Measurements from ENCODE around the gene RAE1. TPM values are rescaled to one million over a fixed set of nuclear protein-coding genes. Genes with fewer than 3 reads are reported as not detected.
"Not testable (repeated sequence)": the region's sequence is repeated elsewhere in the genome, so short reads cannot be mapped to it uniquely, and the experiment has no call there.

The RAE1 gene
- total and polyA plus RNA-seq, 4 donors: 3.6 to 19.4 (median 10.8) TPM

DNA sequence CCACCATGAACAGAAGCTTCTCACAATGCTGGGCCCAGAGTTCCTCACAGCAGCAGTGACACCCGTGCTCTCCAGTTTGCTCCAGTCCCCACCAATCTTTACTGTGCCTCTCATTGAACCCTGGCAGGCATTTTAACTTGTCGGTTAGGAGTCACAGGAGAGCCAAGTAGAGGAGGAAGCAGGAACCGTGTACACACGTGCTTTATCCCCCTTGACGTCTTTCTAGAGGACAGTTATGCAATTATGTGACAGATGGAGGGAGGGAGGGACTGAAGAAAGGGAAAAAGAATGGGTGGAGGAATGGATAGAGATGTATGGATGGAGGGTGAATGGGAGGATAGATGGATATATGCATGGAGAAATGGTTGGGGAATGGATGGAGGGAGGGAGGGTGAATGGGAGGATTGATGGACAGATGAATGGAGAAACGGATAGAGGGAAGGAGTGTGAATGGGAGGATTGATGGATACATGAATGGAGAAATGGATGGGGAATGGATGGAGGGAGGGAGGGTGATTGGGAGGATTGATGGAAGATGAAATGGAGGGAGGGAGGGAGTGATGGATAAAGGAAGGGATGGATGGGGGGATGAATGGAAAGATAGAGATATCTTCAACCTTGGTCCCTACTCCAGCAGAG lies 66.1 kb downstream of the RAE1 start:
- intact Hi-C loops (cut with DNase I): no loop called here
- ATAC-seq (ENCODE audit: low FRiP score): no peak
- no peaks in the 10 kb centered on the region for H3K36me3 ChIP-seq (ENCODE audit: control insufficient read depth in 1 of 2, insufficient read depth in 2 of 2, low read length in 1 of 2)
- H3K27ac ChIP-seq (ENCODE audit: low read depth in 1 of 2, low read length in 2 of 2): no peak overlapping the region
- H3K4me3 ChIP-seq (ENCODE audit: low read length in 2 of 2): no peak overlapping the region
- WGBS, 2 donors: 70 to 79% methylated on average over 6 of the region's 6 CpGs
- DNase-seq: no peak
- no peaks in the 10 kb centered on the region for H3K4me1 ChIP-seq (ENCODE audit: control insufficient read depth in 1 of 2, insufficient read depth in 2 of 2, low read length in 2 of 2)
- H3K9me3 ChIP-seq (ENCODE audit: control insufficient read depth, low read length): no peaks in the 10 kb centered on the region
- H3K27me3 ChIP-seq (ENCODE audit: control insufficient read depth in 1 of 2, insufficient read depth in 2 of 2, low read length in 1 of 2): no peaks in the 10 kb centered on the region

DNA sequence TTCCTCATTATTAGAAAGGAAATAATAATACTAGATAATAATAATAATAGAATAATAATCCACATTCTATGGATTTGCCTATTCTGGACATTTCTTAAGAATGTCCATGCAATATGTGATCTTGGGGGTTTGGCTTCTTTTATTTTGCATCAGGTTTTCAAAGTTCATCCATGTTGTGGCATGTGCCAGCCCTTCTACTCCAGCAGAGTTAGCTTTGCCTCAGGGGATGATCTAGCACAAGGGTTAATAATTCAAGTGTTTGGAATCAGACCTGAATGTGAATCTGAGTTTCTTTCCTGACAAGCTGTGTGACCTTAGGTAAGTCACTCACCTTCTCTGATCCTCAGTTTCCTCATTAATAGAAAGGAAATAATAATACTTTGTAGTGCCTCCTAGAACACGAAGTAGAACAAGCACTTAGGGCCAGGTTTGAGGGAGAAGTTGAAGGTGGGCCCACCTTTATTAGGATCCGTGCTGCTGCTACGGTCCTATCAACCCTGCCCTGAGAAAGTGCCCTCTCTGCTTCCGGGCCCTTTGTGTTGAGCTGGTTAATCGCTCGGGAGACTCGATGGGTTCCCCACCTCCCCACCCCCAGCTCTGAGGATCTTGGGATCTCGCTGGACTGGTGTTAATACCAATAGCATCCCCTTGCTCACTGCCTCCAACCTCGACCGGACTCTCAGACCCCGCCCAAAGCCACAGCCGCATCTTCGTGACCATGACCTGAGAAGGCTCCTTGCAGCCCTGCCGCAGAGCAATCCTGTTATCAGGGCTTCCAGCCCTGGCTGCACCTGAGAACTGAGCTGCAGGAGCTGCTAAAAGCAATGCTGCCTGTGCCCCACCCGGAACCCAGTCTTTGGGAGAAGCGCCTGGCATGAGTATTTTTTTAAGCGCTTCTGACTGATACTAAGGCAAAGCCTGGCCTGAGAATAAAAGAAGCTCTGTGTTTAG lies 67.0 kb downstream of the RAE1 start:
- H3K36me3 ChIP-seq (ENCODE audit: control insufficient read depth in 1 of 2, insufficient read depth in 2 of 2, low read length in 1 of 2): no peaks in the 10 kb centered on the region
- ATAC-seq (ENCODE audit: low FRiP score): no peak
- no peaks in the 10 kb centered on the region for H3K27me3 ChIP-seq (ENCODE audit: control insufficient read depth in 1 of 2, insufficient read depth in 2 of 2, low read length in 1 of 2)
- DNase-seq: no peak
- intact Hi-C loops (cut with DNase I): no loop called here
- no peaks in the 10 kb centered on the region for H3K4me1 ChIP-seq (ENCODE audit: control insufficient read depth in 1 of 2, insufficient read depth in 2 of 2, low read length in 2 of 2)
- H3K4me3 ChIP-seq (ENCODE audit: low read length in 2 of 2): no peak overlapping the region
- WGBS, 2 donors: 45 to 52% methylated on average over 17 of the region's 17 CpGs
- H3K9me3 ChIP-seq (ENCODE audit: control insufficient read depth, low read length): no peaks in the 10 kb centered on the region
- no peak overlapping the region for H3K27ac ChIP-seq (ENCODE audit: low read depth in 1 of 2, low read length in 2 of 2)

DNA sequence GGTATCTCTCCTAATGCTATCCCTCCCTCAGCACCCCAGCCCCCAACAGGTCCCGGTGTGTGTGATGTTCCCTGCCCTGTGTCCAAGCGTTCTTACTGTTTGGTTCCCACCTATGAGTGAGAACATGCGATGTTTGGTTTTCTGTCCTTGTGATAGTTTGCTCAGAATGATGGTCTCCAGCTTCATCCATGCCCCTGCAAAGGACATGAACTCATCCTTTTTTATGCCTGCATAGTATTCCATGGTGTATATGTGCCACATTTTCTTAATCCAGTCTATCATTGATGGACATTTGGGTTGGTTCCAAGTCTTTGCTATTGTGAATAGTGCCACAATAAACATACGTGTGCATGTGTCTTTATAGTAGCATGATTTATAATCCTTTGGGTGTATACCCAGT lies 68.4 kb downstream of the RAE1 start:
- H3K4me3 ChIP-seq (ENCODE audit: low read length in 2 of 2); H3K9me3 ChIP-seq (ENCODE audit: control insufficient read depth, low read length); ATAC-seq (ENCODE audit: low FRiP score); intact Hi-C loops (cut with DNase I); H3K4me1 ChIP-seq (ENCODE audit: control insufficient read depth in 1 of 2, insufficient read depth in 2 of 2, low read length in 2 of 2); H3K36me3 ChIP-seq (ENCODE audit: control insufficient read depth in 1 of 2, insufficient read depth in 2 of 2, low read length in 1 of 2); H3K27ac ChIP-seq (ENCODE audit: low read depth in 1 of 2, low read length in 2 of 2); H3K27me3 ChIP-seq (ENCODE audit: control insufficient read depth in 1 of 2, insufficient read depth in 2 of 2, low read length in 1 of 2); DNase-seq: not testable (repeated sequence)
- WGBS, 2 donors: 94 to 98% methylated on average over 3 of the region's 4 CpGs

DNA sequence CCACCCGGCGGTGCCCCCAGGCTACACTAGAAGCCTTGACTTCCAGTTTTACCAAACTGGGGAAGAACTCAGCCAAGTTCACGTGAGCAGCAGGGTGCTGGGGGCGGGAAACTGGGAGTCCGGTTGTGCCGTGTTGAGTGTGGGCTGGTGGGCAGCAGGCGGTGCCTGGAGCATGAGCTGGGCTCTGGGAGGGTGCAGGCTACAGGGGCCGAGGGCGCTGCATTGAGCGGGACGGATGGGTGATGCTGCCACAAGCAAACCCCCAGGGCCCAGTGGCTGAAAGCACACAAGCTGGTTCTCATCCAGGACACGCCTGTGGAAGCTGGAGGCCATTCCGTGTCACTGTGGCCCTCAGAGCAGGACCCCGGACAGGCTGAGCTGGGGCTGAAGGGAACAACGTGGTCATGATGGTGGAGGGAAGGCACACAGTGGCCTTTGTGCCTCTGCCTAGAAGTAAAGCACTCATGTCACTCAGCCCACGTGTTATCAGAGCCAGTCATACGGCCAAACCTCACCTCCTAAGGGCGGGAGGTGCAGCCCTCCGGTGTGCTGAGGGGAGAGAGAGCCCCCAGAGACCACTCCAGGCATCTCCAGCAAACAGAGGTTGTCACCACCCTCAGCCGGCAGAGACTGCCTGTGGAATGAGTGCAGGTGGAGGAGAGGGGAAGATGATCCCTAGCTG lies 69.7 kb downstream of the RAE1 start:
- no peak overlapping the region for H3K4me3 ChIP-seq (ENCODE audit: low read length in 2 of 2)
- WGBS, 2 donors: 86% methylated on average over 20 of the region's 20 CpGs
- no peak overlapping the region for H3K27ac ChIP-seq (ENCODE audit: low read depth in 1 of 2, low read length in 2 of 2)
- H3K9me3 ChIP-seq (ENCODE audit: control insufficient read depth, low read length): no peaks in the 10 kb centered on the region
- ATAC-seq (ENCODE audit: low FRiP score) (no peak), DNase-seq (peak in 1 of 2 donors; percentile 44)
- no peaks in the 10 kb centered on the region for H3K27me3 ChIP-seq (ENCODE audit: control insufficient read depth in 1 of 2, insufficient read depth in 2 of 2, low read length in 1 of 2)
- no peaks in the 10 kb centered on the region for H3K36me3 ChIP-seq (ENCODE audit: control insufficient read depth in 1 of 2, insufficient read depth in 2 of 2, low read length in 1 of 2)
- no peaks in the 10 kb centered on the region for H3K4me1 ChIP-seq (ENCODE audit: control insufficient read depth in 1 of 2, insufficient read depth in 2 of 2, low read length in 2 of 2)
- intact Hi-C loops (cut with DNase I): no loop called here

DNA sequence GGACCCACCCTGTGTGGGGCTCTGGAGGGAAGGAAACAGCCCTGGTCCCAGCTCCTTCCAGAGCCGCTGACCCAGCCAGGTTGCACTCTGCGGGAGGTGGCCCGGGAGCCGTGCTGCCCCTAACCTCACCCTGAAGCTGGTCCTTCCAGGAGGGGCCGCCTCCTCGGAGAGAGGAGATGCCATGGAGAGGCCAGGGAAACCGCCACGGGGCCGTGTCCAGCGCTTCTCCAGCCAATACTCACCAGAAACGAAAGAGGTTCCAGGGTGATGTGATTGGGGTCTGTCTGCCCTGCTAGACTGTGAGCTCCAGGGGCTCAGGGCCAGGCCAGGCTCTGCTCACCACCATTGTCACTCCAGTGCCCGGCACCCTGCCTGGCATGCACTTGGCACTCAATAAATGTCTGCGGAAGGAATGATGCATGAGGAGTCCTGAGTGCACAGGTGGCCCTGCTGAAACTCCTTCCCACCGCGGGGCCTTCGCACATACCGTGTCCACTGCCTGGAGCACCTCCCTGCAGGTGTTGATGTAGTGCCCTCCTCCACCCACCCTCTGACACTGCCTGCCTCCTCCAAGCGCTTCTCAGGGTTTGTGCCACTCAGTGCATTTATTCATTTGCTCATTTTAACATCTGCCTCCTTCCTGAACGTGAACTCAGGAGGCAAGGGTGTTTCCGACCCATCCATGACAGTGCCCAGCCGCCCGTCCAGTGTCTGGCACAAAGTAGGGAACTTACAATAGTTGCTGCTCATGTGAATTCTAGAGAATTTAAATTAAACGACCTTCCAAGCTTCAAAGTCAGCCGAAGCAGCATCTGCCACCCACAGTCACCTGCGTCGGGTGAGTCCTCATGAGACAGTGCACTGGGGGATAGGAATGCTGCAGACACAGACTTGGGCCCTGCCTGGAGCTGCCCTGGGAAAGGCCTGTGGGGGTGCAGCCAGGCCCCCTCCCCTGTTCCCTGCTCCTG lies 70.5 kb downstream of the RAE1 start:
- WGBS, 2 donors: 91 to 93% methylated on average over 26 of the region's 26 CpGs

DNA sequence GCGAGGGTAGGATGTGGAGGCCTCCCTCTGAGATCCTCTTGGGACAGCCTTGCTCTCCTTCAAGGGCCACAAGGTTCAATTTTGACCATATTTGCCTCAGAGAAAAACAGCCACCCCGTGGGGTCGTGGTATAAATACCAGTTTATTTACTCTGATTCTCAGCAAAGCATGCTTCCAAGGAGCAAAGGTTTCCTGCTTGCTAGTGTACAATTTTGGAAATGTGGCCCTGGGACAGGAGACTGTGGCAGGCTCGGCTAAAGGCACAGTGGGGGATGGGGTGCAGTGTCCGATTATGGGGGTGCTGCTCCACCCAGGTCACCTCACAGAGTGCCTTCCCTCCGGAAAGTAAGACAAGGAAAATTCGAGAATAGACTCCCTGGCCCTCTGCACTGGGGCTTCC lies 71.2 kb downstream of the RAE1 start:
- Histone ChIP-seq H3K9me3 (ENCODE audit: control insufficient read depth, low read length) (no peaks in the 10 kb centered on the region), H3K36me3 (ENCODE audit: control insufficient read depth in 1 of 2, insufficient read depth in 2 of 2, low read length in 1 of 2) (no peaks in the 10 kb centered on the region), H3K4me3 (ENCODE audit: low read length in 2 of 2) (no peak overlapping the region), H3K4me1 (ENCODE audit: control insufficient read depth in 1 of 2, insufficient read depth in 2 of 2, low read length in 2 of 2) (no peaks in the 10 kb centered on the region), H3K27me3 (ENCODE audit: control insufficient read depth in 1 of 2, insufficient read depth in 2 of 2, low read length in 1 of 2) (no peaks in the 10 kb centered on the region), H3K27ac (ENCODE audit: low read depth in 1 of 2, low read length in 2 of 2) (no peak overlapping the region)
- DNase-seq (no peak), ATAC-seq (ENCODE audit: low FRiP score) (no peak)
- intact Hi-C loops (cut with DNase I): no loop called here
- WGBS, 2 donors: 67 to 73% methylated on average over 7 of the region's 7 CpGs

More for the DNA sequence above, 70.5 kb downstream of the RAE1 start:
- Histone ChIP-seq H3K4me3 (ENCODE audit: low read length in 2 of 2) (no peak overlapping the region), H3K27ac (ENCODE audit: low read depth in 1 of 2, low read length in 2 of 2) (no peak overlapping the region), H3K36me3 (ENCODE audit: control insufficient read depth in 1 of 2, insufficient read depth in 2 of 2, low read length in 1 of 2) (no peaks in the 10 kb centered on the region), H3K27me3 (ENCODE audit: control insufficient read depth in 1 of 2, insufficient read depth in 2 of 2, low read length in 1 of 2) (no peaks in the 10 kb centered on the region), H3K9me3 (ENCODE audit: control insufficient read depth, low read length) (no peaks in the 10 kb centered on the region), H3K4me1 (ENCODE audit: control insufficient read depth in 1 of 2, insufficient read depth in 2 of 2, low read length in 2 of 2) (no peaks in the 10 kb centered on the region)
- intact Hi-C loops (cut with DNase I): no loop called here
- DNase-seq (no peak), ATAC-seq (ENCODE audit: low FRiP score) (no peak)

DNA sequence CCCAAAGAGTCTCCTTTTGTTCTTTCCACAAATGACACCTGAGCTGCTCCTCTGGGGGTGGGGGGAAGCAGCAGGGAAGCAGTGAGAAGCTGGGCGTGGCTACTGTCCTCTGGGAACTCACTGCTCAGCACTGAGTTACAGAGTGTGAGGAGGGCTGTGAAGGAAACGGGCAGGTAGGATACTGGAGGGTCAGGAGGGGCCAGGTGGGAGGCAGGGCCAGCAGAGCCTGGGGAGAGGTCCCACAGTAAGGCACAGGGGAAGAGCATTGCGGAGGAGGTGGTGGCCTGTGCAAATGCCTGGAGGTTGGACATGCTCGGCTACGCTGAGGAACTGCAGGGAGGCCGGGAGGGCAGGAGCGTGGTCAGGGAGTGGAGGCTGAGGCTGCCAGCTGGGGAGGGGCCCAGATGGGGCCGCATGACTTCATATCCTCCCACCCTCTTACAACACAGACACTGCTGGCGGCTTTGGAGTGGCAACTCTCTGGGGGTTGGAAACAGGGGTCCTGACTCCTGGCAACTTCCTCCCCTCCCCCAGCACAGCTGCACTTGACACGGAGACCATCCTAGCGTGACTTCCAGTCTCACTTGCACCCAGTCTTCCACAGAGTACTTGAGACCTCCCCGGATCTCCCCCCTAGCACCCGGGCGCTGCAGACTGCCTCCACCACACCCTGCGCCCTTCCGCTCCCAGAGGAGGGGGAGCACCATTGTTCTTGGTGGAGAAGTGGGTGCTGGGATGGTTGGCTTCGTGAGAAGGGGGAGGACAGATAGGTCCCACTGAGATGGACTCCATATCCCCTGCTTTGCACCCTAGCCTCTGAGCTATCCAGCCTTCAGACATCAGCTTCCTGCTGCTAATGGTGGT lies 74.3 kb downstream of the RAE1 start:
- DNase-seq (peak in 1 of 2 donors; percentile 49), ATAC-seq (ENCODE audit: low FRiP score) (no peak)
- Histone ChIP-seq H3K36me3 (ENCODE audit: control insufficient read depth in 1 of 2, insufficient read depth in 2 of 2, low read length in 1 of 2) (no peaks in the 10 kb centered on the region), H3K4me1 (ENCODE audit: control insufficient read depth in 1 of 2, insufficient read depth in 2 of 2, low read length in 2 of 2) (no peaks in the 10 kb centered on the region), H3K9me3 (ENCODE audit: control insufficient read depth, low read length) (no peaks in the 10 kb centered on the region), H3K27me3 (ENCODE audit: control insufficient read depth in 1 of 2, insufficient read depth in 2 of 2, low read length in 1 of 2) (no peaks in the 10 kb centered on the region), H3K27ac (ENCODE audit: low read depth in 1 of 2, low read length in 2 of 2) (no peak overlapping the region), H3K4me3 (ENCODE audit: low read length in 2 of 2) (no peak overlapping the region)
- 87 to 95% methylated on average over 15 to 17 of the region's 17 CpGs for WGBS, 2 donors
- intact Hi-C loops (cut with DNase I): no loop called here
